Right atrium auricular region (tissue), 2 donors: Measurements from ENCODE around the gene PAX7. TPM values are rescaled to one million over a fixed set of nuclear protein-coding genes. Genes with fewer than 3 reads are reported as not detected.
"Not testable (repeated sequence)": the region's sequence is repeated elsewhere in the genome, so short reads cannot be mapped to it uniquely, and the experiment has no call there.

Experiments used
- DNase-seq: peaks from one replicate; pipeline ENCODE4 v3.0.0-alpha.2; 2019; ENCODE audit warnings: low spot score
- H3K27ac ChIP-seq, 2 donors: fragments of 200-600 bp; sonication (generic); 1 replicate in 1 of 2; 2 replicates in 1 of 2; pipeline ENCODE4 v1.5.1; 2016 to 2019
- H3K27me3 ChIP-seq, 2 donors: fragments of 200-600 bp; sonication (generic); one replicate each; pipeline versions ENCODE4 v1.5.1 to v1.6.0; 2017 to 2019
- H3K36me3 ChIP-seq: fragments of 200-600 bp; sonication (generic); one replicate; pipeline ENCODE4 v1.5.1; 2016
- H3K4me1 ChIP-seq, 2 donors: fragments of 200-600 bp; sonication (generic); one replicate each; pipeline versions ENCODE4 v1.5.1 to v1.6.0; 2017 to 2019
- H3K4me3 ChIP-seq, 2 donors: fragments of 200-600 bp; sonication (generic); 1 replicate in 1 of 2; 2 replicates in 1 of 2; pipeline ENCODE4 v1.5.1; 2017 to 2019; ENCODE audit warnings: mild to moderate bottlenecking in 1 of 2, moderate library complexity in 1 of 2
- H3K9me3 ChIP-seq, 2 donors: fragments of 200-600 bp; sonication (generic); one replicate each; pipeline ENCODE4 v1.5.1; 2019
- CTCF ChIP-seq, 2 donors: fragments of 200-600 bp; sonication (generic); IDR thresholded peaks; one replicate each; pipeline ENCODE4 v1.5.1; 2019; ENCODE audit warnings: antibody characterized with exemption in 2 of 2
- total RNA-seq, 2 donors: library from RNA; depleted of rRNA; stranded (reverse); fragments of >200 nt; gene quantifications; one replicate each; pipeline ENCODE4 v1.1.0, GENCODE V29; 2016

PAX7 gene
- total RNA-seq, 2 donors from 2014 or later = not detected

- no peaks in the 10 kb centered on the region for H3K27me3 ChIP-seq
- H3K4me3 ChIP-seq = no peak overlapping the region
- H3K36me3 ChIP-seq = no peaks in the 10 kb centered on the region
- H3K4me1 ChIP-seq = no peaks in the 10 kb centered on the region
- DNase-seq = no peak
- no peaks in the 10 kb centered on the region for H3K9me3 ChIP-seq
- no peak for TF ChIP-seq CTCF (IDR thresholded peaks at IDR 0.05)
- no peak overlapping the region for H3K27ac ChIP-seq
Measured at GRCh38 chr1:18739408-18739807, 108.8 kb downstream of the PAX7 start.

- no peaks in the 10 kb centered on the region for H3K36me3 ChIP-seq
- no peak overlapping the region for H3K4me3 ChIP-seq
- no peak for TF ChIP-seq CTCF (IDR thresholded peaks at IDR 0.05)
- no peaks in the 10 kb centered on the region for H3K9me3 ChIP-seq
- H3K27ac ChIP-seq = no peak overlapping the region
- DNase-seq = no peak
- no peaks in the 10 kb centered on the region for H3K4me1 ChIP-seq
- H3K27me3 ChIP-seq = no peaks in the 10 kb centered on the region
Measured at GRCh38 chr1:18739897-18740296, 109.3 kb downstream of the PAX7 start.

GRCh38 chr1:18740617-18741016 lies 110.0 kb downstream of the PAX7 start:
- TF ChIP-seq CTCF (IDR thresholded peaks at IDR 0.05) = no peak
- H3K27me3 ChIP-seq = no peaks in the 10 kb centered on the region
- H3K9me3 ChIP-seq = no peaks in the 10 kb centered on the region
- no peaks in the 10 kb centered on the region for H3K36me3 ChIP-seq
- no peak overlapping the region for H3K27ac ChIP-seq
- H3K4me1 ChIP-seq = no peaks in the 10 kb centered on the region
- no peak overlapping the region for H3K4me3 ChIP-seq
- DNase-seq = no peak

GRCh38 chr1:18743233-18743632 lies 112.6 kb downstream of the PAX7 start:
- H3K36me3 ChIP-seq = no peaks in the 10 kb centered on the region
- no peak overlapping the region for H3K4me3 ChIP-seq
- no peaks in the 10 kb centered on the region for H3K9me3 ChIP-seq
- DNase-seq = no peak
- no peaks in the 10 kb centered on the region for H3K27me3 ChIP-seq
- no peak for TF ChIP-seq CTCF (IDR thresholded peaks at IDR 0.05)
- H3K4me1 ChIP-seq = no peaks in the 10 kb centered on the region
- no peak overlapping the region for H3K27ac ChIP-seq

- H3K9me3 ChIP-seq, H3K4me3 ChIP-seq, H3K27me3 ChIP-seq, H3K27ac ChIP-seq, H3K36me3 ChIP-seq, DNase-seq, H3K4me1 ChIP-seq: not testable (repeated sequence)
Measured at GRCh38 chr1:18744381-18744780, 113.7 kb downstream of the PAX7 start.

GRCh38 chr1:18746981-18747380 lies 116.3 kb downstream of the PAX7 start:
- Histone ChIP-seq H3K9me3 (peaks cover 0 to 7% of the 10 kb centered on the region in 2 donors), H3K36me3 (no peaks in the 10 kb centered on the region), H3K27me3 (no peaks in the 10 kb centered on the region), H3K4me3 (no peak overlapping the region), H3K4me1 (no peaks in the 10 kb centered on the region), H3K27ac (no peak overlapping the region)
- DNase-seq = no peak
- no peak for TF ChIP-seq CTCF (IDR thresholded peaks at IDR 0.05)
